Left cardiac atrium (tissue), 4 donors: ENCODE measurements around the gene RAB6D. TPM values are rescaled to one million over a fixed set of nuclear protein-coding genes. Genes with fewer than 3 reads are reported as not detected.
A peak's percentile ranks its signal among the peaks of the same experiment; 100 is the strongest.
"Not testable (repeated sequence)": the region's sequence is repeated elsewhere in the genome, so short reads cannot be mapped to it uniquely, and the experiment has no call there.

Source experiments
- ATAC-seq, 2 donors: fragments of 200-7000 bp; cut with Tn5 transposase; one replicate each; pipeline ENCODE4 v1.9.1; 2020; ENCODE audit warnings: mild to moderate bottlenecking in 2 of 2, moderate library complexity in 2 of 2
- DNase-seq: peaks from one replicate; pipeline ENCODE4 v3.0.0-alpha.2; 2020
- intact Hi-C, 2 donors: fragments of 100-400 bp; cut with DNase I; formaldehyde crosslinking; loops; one replicate each; pipeline versions ENCODE4 v1.14.1 to v1.15.1; 2022 to 2023
- long read RNA-seq: library from polyadenylated mRNA; unstranded; transcript quantifications from one replicate; pipeline ENCODE4 v2.0.0, GENCODE V29; 2021
- total RNA-seq, 2 donors: library from RNA; stranded (reverse); fragmentation: NEBNext Ultra II Directional; extraction: Animal tissue kit (Norgen Biotek cat#: 25700); gene quantifications; one replicate each; pipeline ENCODE4 v1.2.1, GENCODE V29; 2021
- donor health status: DM: no; HTN: yes; CAD: no.
- donor health status: DM: no; HTN: yes; CAD: no; lungs with severe emphysema.
- donor health status: DM: yes; HTN: yes; CAD: no.
- donor health status: Dilated cardiomyopathy.

The RAB6D gene
- under 1 TPM; 0.09 to 0.13 TPM for total RNA-seq
- long read RNA-seq: 0 reads

GRCh38 chr2:131363703-131364186 is at the start of gene RAB6D:
Gene RAB6D, minus strand, starts transcription at chr2:131364168. Its CDS starts 448 bp downstream, at chr2:131363720.
- DNase-seq, intact Hi-C loops: not testable (repeated sequence)
- ATAC-seq: peak; percentile 27 to 86

GRCh38 chr2:131413148-131413747 is 49.3 kb upstream of the RAB6D start:
- DNase-seq: no peak
- intact Hi-C loops: loop anchor here in 1 of 2 donors (5.0 to 10.0 kb wide), 2 partner anchors 102 to 259 kb away; no protein-coding TSS in a partner anchor
- peak; percentile 53 to 59 for ATAC-seq

GRCh38 chr2:131410173-131410572 is 46.2 kb upstream of the RAB6D start:
- DNase-seq (no peak), ATAC-seq (no peak)
- intact Hi-C loops: loop anchor here in 1 of 2 donors (5.0 to 10.0 kb wide), 2 partner anchors 105 to 262 kb away; no protein-coding TSS in a partner anchor

- ATAC-seq (no peak), DNase-seq (no peak)
- intact Hi-C loops: no loop called here
These were observed 44.8 kb upstream of the RAB6D start for GRCh38 chr2:131408778-131409177.

GRCh38 chr2:131408207-131408606 is 44.2 kb upstream of the RAB6D start:
- DNase-seq (no peak), ATAC-seq (no peak)
- intact Hi-C loops: no loop called here

GRCh38 chr2:131404753-131405152 is 40.8 kb upstream of the RAB6D start:
- ATAC-seq (no peak), DNase-seq (no peak)
- intact Hi-C loops: no loop called here

GRCh38 chr2:131402320-131403039 is 38.5 kb upstream of the RAB6D start:
- DNase-seq: no peak
- no peak for ATAC-seq
- intact Hi-C loops: no loop called here

GRCh38 chr2:131400849-131401248 is 36.9 kb upstream of the RAB6D start:
- DNase-seq: no peak
- no peak for ATAC-seq
- intact Hi-C loops: no loop called here

GRCh38 chr2:131400441-131400840 is 36.5 kb upstream of the RAB6D start:
- intact Hi-C loops, DNase-seq, ATAC-seq: not testable (repeated sequence)

GRCh38 chr2:131396209-131396608 is 32.2 kb upstream of the RAB6D start:
- intact Hi-C loops, ATAC-seq, DNase-seq: not testable (repeated sequence)

GRCh38 chr2:131395024-131395645 is 31.2 kb upstream of the RAB6D start:
- peak in 1 of 2 donors; percentile 38 for ATAC-seq
- DNase-seq, intact Hi-C loops: not testable (repeated sequence)

GRCh38 chr2:131394147-131394931 is 30.4 kb upstream of the RAB6D start:
- no peak for DNase-seq
- ATAC-seq: peak; percentile 55 to 82
- intact Hi-C loops: no loop called here

- DNase-seq, intact Hi-C loops, ATAC-seq: not testable (repeated sequence)
These were observed 28.0 kb upstream of the RAB6D start for GRCh38 chr2:131391953-131392352.

- DNase-seq, ATAC-seq, intact Hi-C loops: not testable (repeated sequence)
These were observed 27.5 kb upstream of the RAB6D start for GRCh38 chr2:131391471-131391870.

- DNase-seq, intact Hi-C loops, ATAC-seq: not testable (repeated sequence)
These were observed 26.6 kb upstream of the RAB6D start for GRCh38 chr2:131390495-131391130.

- DNase-seq (no peak), ATAC-seq (no peak)
- intact Hi-C loops: no loop called here
These were observed 25.7 kb upstream of the RAB6D start for GRCh38 chr2:131389657-131390056.

GRCh38 chr2:131388834-131389233 is 24.9 kb upstream of the RAB6D start:
- intact Hi-C loops, ATAC-seq, DNase-seq: not testable (repeated sequence)

GRCh38 chr2:131373111-131373510 is 9.1 kb upstream of the RAB6D start:
- ATAC-seq, DNase-seq, intact Hi-C loops: not testable (repeated sequence)
